H9 (cell line): Measurements from ENCODE around the gene TRIM50. TPM values are rescaled to one million over a fixed set of nuclear protein-coding genes. Genes with fewer than 3 reads are reported as not detected.
A peak's percentile ranks its signal among the peaks of the same experiment; 100 is the strongest.

Source experiments
- DNase-seq: peaks from one replicate; pipeline ENCODE4 v3.0.0-alpha.2; 2017
- H2AFZ ChIP-seq: one replicate; pipeline ENCODE4 v1.6.1; 2013; ENCODE audit warnings: mild to moderate bottlenecking, low read length, control low read depth, moderate library complexity
- H2AK5ac ChIP-seq: 2 replicates; pipeline ENCODE4 v1.6.1; 2013; ENCODE audit warnings: low read length, control low read depth, mixed read lengths; ENCODE audit not compliant: insufficient read length
- H2BK120ac ChIP-seq: one replicate; pipeline ENCODE4 v1.6.1; 2013; ENCODE audit warnings: low read depth, mild to moderate bottlenecking, low read length, control low read depth, inconsistent platforms; ENCODE audit not compliant: poor library complexity, severe bottlenecking
- H2BK12ac ChIP-seq: 2 replicates; pipeline ENCODE4 v1.6.1; 2013; ENCODE audit warnings: low read length, control low read depth, mixed read lengths, low read depth; ENCODE audit not compliant: insufficient read length
- H2BK15ac ChIP-seq: 2 replicates; pipeline ENCODE4 v1.6.1; 2013; ENCODE audit warnings: low read depth, low read length, control low read depth
- H2BK20ac ChIP-seq: one replicate; pipeline ENCODE4 v1.6.1; 2013; ENCODE audit warnings: low read depth, mild to moderate bottlenecking, low read length, control low read depth, inconsistent platforms; ENCODE audit not compliant: poor library complexity, severe bottlenecking
- H2BK5ac ChIP-seq: 2 replicates; pipeline ENCODE4 v1.6.1; 2013; ENCODE audit warnings: low read length, control low read depth, mixed read lengths; ENCODE audit not compliant: insufficient read length
- H3K14ac ChIP-seq: 2 replicates; pipeline ENCODE4 v1.6.1; 2013; ENCODE audit warnings: low read length, control low read depth; ENCODE audit not compliant: insufficient read depth
- H3K18ac ChIP-seq: 2 replicates; pipeline ENCODE4 v1.6.1; 2013; ENCODE audit warnings: low read depth, mild to moderate bottlenecking, mixed read lengths, low read length, control low read depth; ENCODE audit not compliant: insufficient read length
- H3K23ac ChIP-seq: 2 replicates; pipeline ENCODE4 v1.6.1; 2013; ENCODE audit warnings: low read length, control low read depth, mixed read lengths, low read depth; ENCODE audit not compliant: insufficient read length
- H3K23me2 ChIP-seq: 2 replicates; pipeline ENCODE4 v1.6.1; 2013; ENCODE audit warnings: low read depth, mild to moderate bottlenecking, mixed read lengths, low read length, control low read depth; ENCODE audit not compliant: insufficient read length, poor library complexity, severe bottlenecking
- H3K27ac ChIP-seq: 2 replicates; pipeline ENCODE4 v1.5.1; 2013; ENCODE audit warnings: low read length, control low read depth, mixed read lengths, low read depth; ENCODE audit not compliant: insufficient read length
- H3K27me3 ChIP-seq: 2 replicates; pipeline ENCODE4 v1.6.1; 2013; ENCODE audit warnings: low read length, control low read depth, inconsistent platforms; ENCODE audit not compliant: insufficient read depth
- H3K4ac ChIP-seq: 2 replicates; pipeline ENCODE4 v1.6.1; 2013; ENCODE audit warnings: low read depth, mild to moderate bottlenecking, control low read depth, inconsistent platforms, low read length, moderate library complexity
- H3K4me1 ChIP-seq: 2 replicates; pipeline ENCODE4 v1.6.1; 2013; ENCODE audit warnings: low read length, control low read depth, inconsistent platforms; ENCODE audit not compliant: insufficient read depth
- H3K4me2 ChIP-seq: 2 replicates; pipeline ENCODE4 v1.6.1; 2013; ENCODE audit warnings: low read length, control low read depth, mixed read lengths; ENCODE audit not compliant: insufficient read length, insufficient read depth
- H3K56ac ChIP-seq: 2 replicates; pipeline ENCODE4 v1.6.1; 2013; ENCODE audit warnings: low read depth, mild to moderate bottlenecking, mixed read lengths, low read length, control low read depth; ENCODE audit not compliant: insufficient read length
- H3K79me1 ChIP-seq: 2 replicates; pipeline ENCODE4 v1.6.1; 2013; ENCODE audit warnings: low read depth, mild to moderate bottlenecking, moderate library complexity, low read length, control low read depth, inconsistent platforms; ENCODE audit not compliant: insufficient read depth, poor library complexity, severe bottlenecking
- H3K79me2 ChIP-seq: 2 replicates; pipeline ENCODE4 v1.6.1; 2013; ENCODE audit warnings: low read length, control low read depth, inconsistent platforms; ENCODE audit not compliant: insufficient read depth
- H3K9ac ChIP-seq: 2 replicates; pipeline ENCODE4 v1.6.1; 2013; ENCODE audit warnings: low read length, control low read depth, mixed read lengths; ENCODE audit not compliant: insufficient read length; ENCODE audit errors: extremely low read depth
- H3K9me3 ChIP-seq: one replicate; pipeline ENCODE4 v1.6.1; 2013; ENCODE audit warnings: low read depth, low read length, inconsistent platforms; ENCODE audit not compliant: control insufficient read depth
- H3T11ph ChIP-seq: one replicate; pipeline ENCODE4 v1.6.1; 2013; ENCODE audit warnings: mild to moderate bottlenecking, low read length, control low read depth, inconsistent platforms
- H4K20me1 ChIP-seq: one replicate; pipeline ENCODE4 v1.6.1; 2013; ENCODE audit not compliant: control insufficient read depth, insufficient read length, insufficient read depth
- H4K5ac ChIP-seq: 2 replicates; pipeline ENCODE4 v1.6.1; 2013; ENCODE audit warnings: low read depth, mild to moderate bottlenecking, mixed read lengths, low read length, control low read depth; ENCODE audit not compliant: insufficient read length
- H4K8ac ChIP-seq: replicated peaks from 2 replicates; pipeline ENCODE4 v1.6.1; 2013; ENCODE audit warnings: low read length, control low read depth, mixed read lengths, low read depth; ENCODE audit not compliant: insufficient read length
- H4K91ac ChIP-seq: 2 replicates; pipeline ENCODE4 v1.6.1; 2013; ENCODE audit warnings: low read depth, mild to moderate bottlenecking, moderate library complexity, mixed read lengths, low read length, control low read depth; ENCODE audit not compliant: insufficient read length
- H3K27ac Mint-ChIP-seq, 3 experiments: 2 replicates in 2 of 3; 3 replicates in 1 of 3; pipeline ENCODE4 v1.8.0; 2020 to 2021; ENCODE audit warnings: mixed read lengths in 3 of 3, mild to moderate bottlenecking in 1 of 3, moderate library complexity in 1 of 3
- H3K27me3 Mint-ChIP-seq: 2 replicates; pipeline ENCODE4 v1.8.0; 2021; ENCODE audit warnings: low read depth, mild to moderate bottlenecking, moderate library complexity, mixed read lengths
- H3K36me3 Mint-ChIP-seq, 3 experiments: 2 replicates in 2 of 3; 3 replicates in 1 of 3; pipeline ENCODE4 v1.8.0; 2020 to 2021; ENCODE audit warnings: low read depth in 3 of 3, mixed read lengths in 3 of 3; ENCODE audit not compliant: insufficient read depth in 1 of 3
- H3K4me1 Mint-ChIP-seq, 2 experiments: 2 replicates each; pipeline ENCODE4 v1.8.0; 2020; ENCODE audit warnings: mixed read lengths in 2 of 2
- H3K4me3 Mint-ChIP-seq, 2 experiments: 2 replicates in 1 of 2; 3 replicates in 1 of 2; pipeline ENCODE4 v1.8.0; 2020 to 2021; ENCODE audit warnings: mild to moderate bottlenecking in 2 of 2, mixed read lengths in 2 of 2, moderate library complexity in 1 of 2
- H3K9me3 Mint-ChIP-seq, 2 experiments: 2 replicates in 1 of 2; 3 replicates in 1 of 2; pipeline ENCODE4 v1.8.0; 2020; ENCODE audit warnings: mild to moderate bottlenecking in 2 of 2, mixed read lengths in 2 of 2, moderate library complexity in 1 of 2
- WGBS: extraction: QIAGEN DNeasy Blood & Tissue Kit; methylation state at CpG from one replicate; pipeline ENCODE4 v1.1.7; 2013; ENCODE audit warnings: missing lambda C conversion rate, low lambda C conversion rate, mixed read lengths; ENCODE audit not compliant: insufficient read length; ENCODE audit errors: extremely low coverage; 5-methylcytosine and 5-hydroxymethylcytosine counted together
- total RNA-seq: library from RNA; stranded (reverse); gene quantifications from 2 replicates; pipeline ENCODE4 v1.2.1, GENCODE V29; 2021
- TF ChIP-seq, protein P1 (sequence below): fragments of 200-600 bp; sonication (generic); conservative IDR thresholded peaks from 3 replicates; pipeline ENCODE4 v1.8.0; 2021; ENCODE audit warnings: antibody characterized with exemption, mild to moderate bottlenecking

Gene TRIM50
- total RNA-seq, 1 experiment from 2014 or later = not detected

- Histone ChIP-seq H3K18ac (no peak overlapping the region), H2BK12ac (no peak overlapping the region), H3K4me2 (no peak overlapping the region), H2BK5ac (no peak overlapping the region), H3K23me2 (no peaks in the 10 kb centered on the region), H4K20me1 (no peaks in the 10 kb centered on the region), H3K4ac (no peak overlapping the region), H3K79me2 (no peaks in the 10 kb centered on the region), H3K27me3 (no peaks in the 10 kb centered on the region), H3K56ac (no peak overlapping the region), H4K5ac (no peak overlapping the region), H3K9me3 (no peaks in the 10 kb centered on the region), H3K23ac (no peak overlapping the region), H3K27ac (no peak overlapping the region), H3T11ph (no peak overlapping the region), H4K91ac (no peak overlapping the region), H2BK20ac (no peak overlapping the region), H3K79me1 (no peaks in the 10 kb centered on the region), H2AK5ac (no peak overlapping the region), H3K14ac (no peak overlapping the region), H3K9ac (no peak overlapping the region), H4K8ac (no peak overlapping the region), H2BK15ac (no peak overlapping the region), H3K4me1 (peaks cover 5% of the 10 kb centered on the region; the same call in 1 of the 2 replicates), H2BK120ac (no peak overlapping the region), H2AFZ (peak overlapping the region; percentile 6)
- WGBS = no CpG with 5 or more reads among the region's 8 CpGs
- Mint-ChIP-seq H3K4me1 (peaks cover 27 to 28% of the 10 kb centered on the region in 2 experiments), H3K4me3 (no peak overlapping the region; a peak in 1 of 5 replicates), H3K9me3 (no peaks in the 10 kb centered on the region), H3K36me3 (no peaks in the 10 kb centered on the region; a peak in 1 of 7 replicates), H3K27ac (0 out of 7 replicates have a peak overlapping the region, but pooled peaks of 1 of the 3 experiments have one; percentile 31), H3K27me3 (peaks cover 5% of the 10 kb centered on the region; the same call in 1 of the 2 replicates)
- TF ChIP-seq, protein P1, sequence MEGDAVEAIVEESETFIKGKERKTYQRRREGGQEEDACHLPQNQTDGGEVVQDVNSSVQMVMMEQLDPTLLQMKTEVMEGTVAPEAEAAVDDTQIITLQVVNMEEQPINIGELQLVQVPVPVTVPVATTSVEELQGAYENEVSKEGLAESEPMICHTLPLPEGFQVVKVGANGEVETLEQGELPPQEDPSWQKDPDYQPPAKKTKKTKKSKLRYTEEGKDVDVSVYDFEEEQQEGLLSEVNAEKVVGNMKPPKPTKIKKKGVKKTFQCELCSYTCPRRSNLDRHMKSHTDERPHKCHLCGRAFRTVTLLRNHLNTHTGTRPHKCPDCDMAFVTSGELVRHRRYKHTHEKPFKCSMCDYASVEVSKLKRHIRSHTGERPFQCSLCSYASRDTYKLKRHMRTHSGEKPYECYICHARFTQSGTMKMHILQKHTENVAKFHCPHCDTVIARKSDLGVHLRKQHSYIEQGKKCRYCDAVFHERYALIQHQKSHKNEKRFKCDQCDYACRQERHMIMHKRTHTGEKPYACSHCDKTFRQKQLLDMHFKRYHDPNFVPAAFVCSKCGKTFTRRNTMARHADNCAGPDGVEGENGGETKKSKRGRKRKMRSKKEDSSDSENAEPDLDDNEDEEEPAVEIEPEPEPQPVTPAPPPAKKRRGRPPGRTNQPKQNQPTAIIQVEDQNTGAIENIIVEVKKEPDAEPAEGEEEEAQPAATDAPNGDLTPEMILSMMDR = peak; percentile 63
- DNase-seq = peak; percentile 68
Observed at GRCh38 chr7:73342645-73343044, 14.8 kb upstream of the TRIM50 start.
